Skeletal muscle tissue (tissue), 4 donors: ENCODE measurements around the gene EEF2K. TPM values are rescaled to one million over a fixed set of nuclear protein-coding genes. Genes with fewer than 3 reads are reported as not detected.

Source experiments
- H3K27ac ChIP-seq: one replicate; pipeline ENCODE4 v1.7.0; 2013; ENCODE audit warnings: mild to moderate bottlenecking, low read depth, low read length, inconsistent platforms
- H3K27me3 ChIP-seq, 3 donors: one replicate each; pipeline ENCODE4 v1.7.0; 2013; ENCODE audit warnings: low read length in 3 of 3; ENCODE audit not compliant: control insufficient read depth in 3 of 3, insufficient read depth in 3 of 3
- H3K36me3 ChIP-seq, 3 donors: one replicate each; pipeline ENCODE4 v1.7.0; 2013; ENCODE audit warnings: low read length in 3 of 3; ENCODE audit not compliant: control insufficient read depth in 3 of 3, insufficient read depth in 3 of 3
- H3K4me1 ChIP-seq, 3 donors: one replicate each; pipeline ENCODE4 v1.7.0; 2013; ENCODE audit warnings: low read length in 3 of 3, mild to moderate bottlenecking in 3 of 3; ENCODE audit not compliant: control insufficient read depth in 3 of 3, insufficient read depth in 3 of 3
- H3K4me3 ChIP-seq, 3 donors: one replicate each; pipeline ENCODE4 v1.7.0; 2013; ENCODE audit warnings: low read length in 3 of 3
- H3K9ac ChIP-seq, 3 donors: one replicate each; pipeline ENCODE4 v1.7.0; 2013; ENCODE audit warnings: low read length in 3 of 3, mild to moderate bottlenecking in 3 of 3, moderate library complexity in 2 of 3, low read depth in 1 of 3
- H3K9me3 ChIP-seq, 3 donors: one replicate each; pipeline ENCODE4 v1.7.0; 2013; ENCODE audit warnings: low read length in 3 of 3; ENCODE audit not compliant: control insufficient read depth in 3 of 3
- total RNA-seq: library from RNA; depleted of rRNA; stranded (reverse); fragments of >200 nt; gene quantifications from one replicate; pipeline ENCODE4 v1.2.3, GENCODE V29; 2014
- donor health status: Osteomylitis.

The EEF2K gene
- total RNA-seq, 1 donor from 2014 or later = 86.1 TPM

- no peak overlapping the region for H3K4me3 ChIP-seq
- no peaks in the 10 kb centered on the region for H3K27me3 ChIP-seq
- peaks cover 7 to 23% (median 15%) of the 10 kb centered on the region in 3 donors for H3K4me1 ChIP-seq
- H3K27ac ChIP-seq = no peak overlapping the region
- H3K36me3 ChIP-seq = peaks cover 34 to 51% (median 47%) of the 10 kb centered on the region in 3 donors
- H3K9ac ChIP-seq = no peak overlapping the region
- H3K9me3 ChIP-seq = no peaks in the 10 kb centered on the region
Observed at GRCh38 chr16:22320572-22321339, 114.7 kb downstream of the EEF2K start.

- no peak overlapping the region for H3K4me3 ChIP-seq
- peaks cover 29 to 49% (median 44%) of the 10 kb centered on the region in 3 donors for H3K36me3 ChIP-seq
- H3K9ac ChIP-seq = peak overlapping the region in 1 of 3 donors; percentile 16
- no peak overlapping the region for H3K27ac ChIP-seq
- no peaks in the 10 kb centered on the region for H3K27me3 ChIP-seq
- no peaks in the 10 kb centered on the region for H3K9me3 ChIP-seq
- peaks cover 7 to 23% (median 18%) of the 10 kb centered on the region in 3 donors for H3K4me1 ChIP-seq
Observed at GRCh38 chr16:22321340-22322001, 115.4 kb downstream of the EEF2K start.

- H3K4me1 ChIP-seq = peaks cover 7 to 28% (median 20%) of the 10 kb centered on the region in 3 donors
- peak overlapping the region in 1 of 3 donors; percentile 16 for H3K9ac ChIP-seq
- no peaks in the 10 kb centered on the region for H3K9me3 ChIP-seq
- H3K36me3 ChIP-seq = peaks cover 30 to 49% (median 45%) of the 10 kb centered on the region in 3 donors
- H3K4me3 ChIP-seq = no peak overlapping the region
- no peak overlapping the region for H3K27ac ChIP-seq
- no peaks in the 10 kb centered on the region for H3K27me3 ChIP-seq
Observed at GRCh38 chr16:22322021-22322471, 116.0 kb downstream of the EEF2K start.

DNA sequence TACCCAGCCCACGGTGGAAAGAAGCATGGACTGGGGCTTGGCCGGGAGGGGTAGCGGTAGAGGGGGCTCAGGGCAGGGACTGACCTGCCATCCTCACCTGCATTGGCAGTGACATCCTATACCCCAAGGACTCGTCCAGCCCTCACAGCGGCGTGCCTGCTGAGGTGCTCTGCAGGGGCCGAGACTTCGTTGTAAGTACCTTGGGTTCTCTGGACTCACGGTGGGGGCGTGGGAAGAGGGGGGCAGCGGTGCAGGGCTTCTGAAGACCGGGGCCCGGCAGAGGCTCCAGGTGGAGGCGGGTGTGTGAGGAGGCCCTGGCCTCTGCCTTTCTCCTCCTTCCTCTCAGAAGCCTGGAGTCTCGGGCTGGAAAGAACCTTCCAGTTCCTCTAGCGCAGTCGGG lies 116.7 kb downstream of the EEF2K start:
- H3K36me3 ChIP-seq = peaks cover 34 to 48% (median 47%) of the 10 kb centered on the region in 3 donors
- H3K4me1 ChIP-seq = peaks cover 6 to 26% (median 19%) of the 10 kb centered on the region in 3 donors
- no peak overlapping the region for H3K27ac ChIP-seq
- H3K4me3 ChIP-seq = no peak overlapping the region
- H3K9ac ChIP-seq = no peak overlapping the region
- H3K9me3 ChIP-seq = no peaks in the 10 kb centered on the region
- H3K27me3 ChIP-seq = no peaks in the 10 kb centered on the region

DNA sequence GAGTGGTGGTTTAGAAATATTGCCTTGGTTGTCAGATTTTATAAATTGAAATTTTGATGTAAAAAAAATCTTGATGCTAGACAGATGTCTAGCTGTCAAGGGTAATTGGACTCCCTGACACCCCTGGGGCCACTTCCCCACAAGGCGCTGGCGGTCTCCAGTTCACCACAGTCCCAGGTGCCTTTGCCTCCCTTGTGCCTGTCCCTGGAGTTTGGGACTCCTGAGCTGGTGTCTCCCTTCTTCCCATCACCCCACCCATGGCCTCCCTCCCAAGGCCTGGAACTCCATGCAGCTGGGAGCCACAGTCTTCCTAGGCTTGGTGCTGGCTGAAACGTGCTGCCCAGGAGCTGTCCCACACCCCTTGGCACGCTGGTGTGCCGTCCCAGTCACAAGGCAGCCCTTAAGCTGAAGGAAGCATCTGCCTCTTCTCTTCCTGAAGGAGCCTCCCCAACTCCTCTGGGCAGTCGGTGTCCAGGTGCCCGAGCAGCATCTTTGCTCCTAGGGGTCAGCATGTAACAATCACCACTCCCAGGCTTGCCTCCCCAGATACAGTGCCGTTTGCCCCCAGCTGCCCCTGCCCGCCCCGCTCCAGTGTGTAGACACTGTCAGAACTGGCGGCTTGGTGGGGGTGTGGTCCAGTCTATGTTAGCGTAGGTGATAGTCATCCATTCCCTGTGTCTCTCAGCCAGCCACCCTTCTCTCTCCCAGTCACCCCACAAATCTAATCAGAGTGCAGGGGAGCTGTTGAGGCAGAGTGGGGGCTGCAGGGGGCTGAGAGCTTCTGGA lies 117.3 kb downstream of the EEF2K start:
- Histone ChIP-seq H3K4me3 (no peak overlapping the region), H3K4me1 (peaks cover 3 to 20% (median 17%) of the 10 kb centered on the region in 3 donors), H3K9ac (no peak overlapping the region), H3K27me3 (no peaks in the 10 kb centered on the region), H3K9me3 (no peaks in the 10 kb centered on the region), H3K27ac (no peak overlapping the region), H3K36me3 (peaks cover 40 to 53% (median 50%) of the 10 kb centered on the region in 3 donors)

DNA sequence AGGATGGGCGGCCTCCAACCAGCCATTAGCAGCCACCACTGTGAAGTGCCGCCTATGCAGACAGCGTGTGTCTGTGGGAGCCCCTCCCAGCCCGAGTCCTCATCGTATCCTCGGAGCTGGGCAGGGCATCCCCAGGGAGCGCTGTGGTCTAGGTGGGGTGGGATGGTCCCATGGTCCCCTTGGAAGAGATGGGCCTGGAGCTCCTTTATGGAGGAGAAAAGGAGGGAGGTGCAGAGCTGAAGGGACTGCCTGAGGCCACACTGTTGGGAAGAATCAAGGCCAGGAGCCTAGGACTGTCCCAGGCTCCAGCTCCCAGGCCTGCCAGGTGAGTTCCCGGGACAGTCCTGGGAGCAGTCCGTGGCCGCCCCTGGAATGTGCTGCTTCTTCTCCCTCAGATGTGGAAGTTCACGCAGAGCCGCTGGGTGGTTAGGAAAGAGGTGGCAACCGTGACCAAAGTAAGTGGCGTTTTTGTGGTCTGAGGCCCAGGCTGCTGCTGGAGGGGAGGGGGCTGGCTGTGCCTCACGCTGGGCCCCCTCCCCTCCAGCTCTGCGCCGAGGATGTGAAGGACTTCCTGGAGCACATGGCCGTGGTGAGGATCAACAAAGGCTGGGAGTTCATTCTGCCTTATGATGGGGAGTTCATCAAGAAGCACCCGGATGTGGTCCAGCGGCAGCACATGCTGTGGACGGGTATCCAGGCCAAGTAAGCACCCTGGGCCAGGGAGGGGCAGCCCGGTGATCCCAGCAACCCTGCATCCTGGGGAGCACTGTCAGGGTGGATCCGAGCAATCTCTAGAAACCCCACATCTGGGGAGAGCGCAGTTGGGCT lies 118.1 kb downstream of the EEF2K start:
- H3K9me3 ChIP-seq = no peaks in the 10 kb centered on the region
- H3K27ac ChIP-seq = no peak overlapping the region
- H3K36me3 ChIP-seq = peaks cover 47 to 61% (median 53%) of the 10 kb centered on the region in 3 donors
- H3K4me1 ChIP-seq = peaks cover 0 to 17% (median 14%) of the 10 kb centered on the region in 3 donors
- H3K9ac ChIP-seq = no peak overlapping the region
- H3K27me3 ChIP-seq = no peaks in the 10 kb centered on the region
- H3K4me3 ChIP-seq = no peak overlapping the region

GRCh38 chr16:22324787-22325597 lies 118.9 kb downstream of the EEF2K start:
- Histone ChIP-seq H3K27me3 (no peaks in the 10 kb centered on the region), H3K4me3 (no peak overlapping the region), H3K4me1 (peaks cover 0 to 17% (median 14%) of the 10 kb centered on the region in 3 donors), H3K27ac (no peak overlapping the region), H3K9me3 (no peaks in the 10 kb centered on the region), H3K9ac (no peak overlapping the region), H3K36me3 (peaks cover 53 to 66% (median 55%) of the 10 kb centered on the region in 3 donors)

DNA sequence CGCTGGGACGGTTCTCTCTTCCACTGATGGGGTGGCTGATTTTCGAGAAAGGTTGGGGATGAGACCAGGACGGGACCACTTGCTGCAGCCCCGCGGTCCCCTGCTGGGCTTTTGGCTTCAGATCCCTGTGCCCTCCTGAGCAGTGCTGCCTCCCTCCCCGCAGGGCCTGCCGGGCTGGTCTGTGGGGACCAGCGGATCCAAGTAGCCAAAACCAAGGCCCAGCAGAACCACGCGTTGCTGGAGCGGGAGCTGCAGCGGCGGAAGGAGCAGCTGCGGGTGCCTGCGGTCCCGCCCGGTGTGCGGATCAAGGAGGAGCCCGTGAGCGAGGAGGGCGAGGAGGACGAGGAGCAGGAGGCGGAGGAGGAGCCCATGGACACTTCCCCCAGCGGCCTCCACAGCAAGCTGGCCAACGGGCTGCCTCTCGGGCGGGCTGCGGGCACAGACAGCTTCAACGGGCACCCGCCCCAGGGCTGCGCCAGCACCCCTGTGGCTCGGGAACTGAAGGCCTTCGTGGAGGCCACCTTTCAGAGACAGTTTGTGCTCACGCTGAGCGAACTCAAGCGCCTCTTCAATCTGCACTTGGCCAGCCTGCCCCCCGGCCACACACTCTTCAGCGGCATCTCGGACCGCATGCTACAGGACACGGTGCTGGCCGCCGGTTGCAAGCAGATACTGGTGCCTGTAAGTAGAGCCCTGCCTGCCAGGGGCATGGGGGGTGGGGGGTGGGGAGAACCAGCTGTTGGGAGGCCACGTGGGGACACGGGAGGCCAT lies 119.7 kb downstream of the EEF2K start:
- Histone ChIP-seq H3K4me1 (peaks cover 0 to 17% (median 14%) of the 10 kb centered on the region in 3 donors), H3K36me3 (peaks cover 55 to 70% (median 56%) of the 10 kb centered on the region in 3 donors), H3K9me3 (no peaks in the 10 kb centered on the region), H3K27ac (no peak overlapping the region), H3K27me3 (no peaks in the 10 kb centered on the region), H3K9ac (no peak overlapping the region), H3K4me3 (no peak overlapping the region)
